BJ (cell line): ENCODE data around the gene TBC1D1. TPM values are rescaled to one million over a fixed set of nuclear protein-coding genes. Genes with fewer than 3 reads are reported as not detected.

Source experiments
- CTCF ChIA-PET: fragments of 350-600 bp; formaldehyde crosslinking; extraction: SDS; loops from one replicate; lab custom pipeline; 2021; ENCODE audit warnings: antibody characterized with exemption, inconsistent platforms; lab: Yijun Ruan, JAX
- POLR2A ChIA-PET: fragments of 300-600 bp; sonication (Branson Sonifier 250); formaldehyde crosslinking; extraction: SDS; loops from one replicate; lab custom pipeline; 2021; ENCODE audit warnings: antibody characterized with exemption; lab: Charles Lee
- DNase-seq: peaks from one replicate; pipeline ENCODE4 v3.0.0-alpha.2; 2011; ENCODE audit warnings: low read depth
- H3K27me3 ChIP-seq: 2 replicates; pipeline ENCODE4 v1.6.0; 2011; ENCODE audit warnings: low read length; ENCODE audit not compliant: control insufficient read depth, insufficient read depth
- H3K36me3 ChIP-seq: 2 replicates; pipeline ENCODE4 v1.5.1; 2011; ENCODE audit warnings: low read length; ENCODE audit not compliant: control insufficient read depth, insufficient read depth
- H3K4me3 ChIP-seq: 2 replicates; pipeline ENCODE4 v1.5.1; 2011; ENCODE audit warnings: low read depth, mild to moderate bottlenecking, control low read depth, low read length
- polyA plus RNA-seq: library from polyadenylated mRNA; depleted of rRNA; stranded (reverse); fragments of >200 nt; gene quantifications from 2 replicates; pipeline ENCODE4 v1.2.3, GENCODE V29; 2011
- TF ChIP-seq, protein P1 (sequence below): IDR thresholded peaks from 2 replicates; pipeline ENCODE4 v1.5.1; 2011; ENCODE audit warnings: low read depth, mild to moderate bottlenecking, control low read depth, inconsistent platforms, low read length, moderate library complexity; ENCODE audit not compliant: insufficient read depth

The TBC1D1 gene
- polyA plus RNA-seq, 1 experiment = 46.1 TPM

DNA sequence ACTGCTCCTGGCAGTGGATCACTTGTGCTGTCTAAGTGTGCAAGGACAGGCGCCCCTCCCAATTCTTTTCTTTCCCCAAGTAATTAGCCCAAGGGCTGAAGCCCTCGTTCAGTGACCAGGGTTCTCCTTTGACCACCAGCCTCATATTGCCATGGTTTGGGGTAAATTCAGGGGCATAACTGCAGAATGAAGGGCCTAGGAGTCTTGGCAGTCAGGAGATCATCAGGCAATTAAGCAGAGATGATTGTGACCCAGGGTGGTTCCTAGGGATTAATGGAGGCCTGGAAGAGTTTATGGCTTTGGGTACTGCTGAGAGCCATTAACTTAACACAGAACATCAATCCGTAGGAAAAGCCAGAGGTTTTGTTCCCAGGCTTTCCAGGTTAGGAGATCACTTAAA is 240.0 kb downstream of the TBC1D1 start:
- TF ChIP-seq, protein P1, sequence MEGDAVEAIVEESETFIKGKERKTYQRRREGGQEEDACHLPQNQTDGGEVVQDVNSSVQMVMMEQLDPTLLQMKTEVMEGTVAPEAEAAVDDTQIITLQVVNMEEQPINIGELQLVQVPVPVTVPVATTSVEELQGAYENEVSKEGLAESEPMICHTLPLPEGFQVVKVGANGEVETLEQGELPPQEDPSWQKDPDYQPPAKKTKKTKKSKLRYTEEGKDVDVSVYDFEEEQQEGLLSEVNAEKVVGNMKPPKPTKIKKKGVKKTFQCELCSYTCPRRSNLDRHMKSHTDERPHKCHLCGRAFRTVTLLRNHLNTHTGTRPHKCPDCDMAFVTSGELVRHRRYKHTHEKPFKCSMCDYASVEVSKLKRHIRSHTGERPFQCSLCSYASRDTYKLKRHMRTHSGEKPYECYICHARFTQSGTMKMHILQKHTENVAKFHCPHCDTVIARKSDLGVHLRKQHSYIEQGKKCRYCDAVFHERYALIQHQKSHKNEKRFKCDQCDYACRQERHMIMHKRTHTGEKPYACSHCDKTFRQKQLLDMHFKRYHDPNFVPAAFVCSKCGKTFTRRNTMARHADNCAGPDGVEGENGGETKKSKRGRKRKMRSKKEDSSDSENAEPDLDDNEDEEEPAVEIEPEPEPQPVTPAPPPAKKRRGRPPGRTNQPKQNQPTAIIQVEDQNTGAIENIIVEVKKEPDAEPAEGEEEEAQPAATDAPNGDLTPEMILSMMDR = no peak
- DNase-seq = no peak
- Histone ChIP-seq H3K27me3 (no peaks in the 10 kb centered on the region), H3K36me3 (no peaks in the 10 kb centered on the region), H3K4me3 (no peak overlapping the region)
- ChIA-PET CTCF (no interaction called here), POLR2A (no interaction called here)

DNA sequence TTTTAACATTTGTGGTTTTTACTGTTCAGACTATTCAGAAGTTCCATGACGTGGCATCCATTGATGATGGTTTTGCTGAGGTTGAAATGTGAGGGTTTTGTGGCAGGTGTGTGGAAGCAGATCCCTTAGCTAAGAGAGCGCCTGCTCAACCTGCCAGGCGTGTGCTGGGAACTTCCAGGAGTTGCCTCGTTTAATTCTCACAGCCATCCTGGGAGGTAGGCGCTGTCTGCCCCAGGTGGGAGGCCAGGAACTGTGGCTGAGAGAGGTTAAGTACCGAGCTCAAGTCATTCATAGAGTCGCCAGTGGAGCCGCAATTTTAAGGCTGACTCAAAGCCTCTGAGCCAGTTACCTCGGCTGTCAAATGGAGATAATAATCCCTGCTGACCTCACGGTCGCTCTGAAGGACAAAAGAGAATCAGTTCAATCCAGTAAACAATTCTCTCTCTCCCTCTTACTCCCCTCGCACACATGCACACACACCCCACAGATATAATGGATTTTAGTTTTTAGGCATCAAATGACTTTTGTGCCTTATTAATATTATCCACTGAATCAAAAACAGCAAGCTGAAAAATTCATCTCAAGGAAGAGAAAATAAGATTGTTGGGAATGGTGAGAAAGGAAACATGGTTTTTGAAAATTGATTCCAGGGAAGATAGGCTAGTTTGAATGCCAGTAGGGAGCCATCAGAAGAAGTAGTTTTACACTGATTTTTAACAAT is 240.6 kb downstream of the TBC1D1 start:
- H3K36me3 ChIP-seq = no peaks in the 10 kb centered on the region
- ChIA-PET CTCF (interaction anchor here (1.0 to 1.3 kb wide), 3 partner anchors 48 to 600 kb away, joined by 3 read pairs; no protein-coding TSS in a partner anchor), POLR2A (no interaction called here)
- H3K4me3 ChIP-seq = no peak overlapping the region
- H3K27me3 ChIP-seq = no peaks in the 10 kb centered on the region
- DNase-seq = no peak
- TF ChIP-seq, protein P1 = no peak

DNA sequence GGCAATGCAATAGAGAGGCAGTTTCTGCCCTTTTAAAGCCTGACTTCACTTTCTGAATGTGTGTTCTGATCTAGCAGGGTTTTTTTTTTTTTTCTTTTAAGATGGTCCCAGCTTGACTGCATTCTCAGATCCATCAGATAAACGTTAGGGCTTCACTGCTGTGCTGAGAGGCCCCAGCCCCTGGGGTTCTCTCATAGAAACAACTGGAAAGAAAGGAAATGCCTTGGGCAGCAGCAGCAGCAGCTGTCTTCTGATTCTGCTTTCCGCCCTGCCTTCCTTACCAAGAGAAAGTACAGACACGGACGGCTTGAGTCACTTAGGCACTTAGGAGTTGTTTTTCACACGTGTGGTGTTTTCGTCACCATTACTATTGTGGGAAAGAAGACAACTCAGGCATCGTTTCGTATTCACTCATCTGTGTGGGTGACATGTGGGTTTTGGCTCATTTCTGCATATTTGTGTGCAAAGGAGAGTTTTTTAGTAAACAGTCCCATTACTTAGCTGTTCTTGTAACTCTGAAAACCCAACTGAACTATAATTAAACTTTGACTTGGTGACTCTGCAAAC is 241.3 kb downstream of the TBC1D1 start:
- TF ChIP-seq, protein P1 = no peak
- peak; percentile 84 for DNase-seq
- ChIA-PET POLR2A (no interaction called here), CTCF (interaction anchor here (1.0 to 1.3 kb wide), 3 partner anchors 47 to 599 kb away, joined by 3 read pairs; no protein-coding TSS in a partner anchor)
- peaks cover 1% of the 10 kb centered on the region; the same call in 1 of the 2 replicates for H3K36me3 ChIP-seq
- no peak overlapping the region for H3K4me3 ChIP-seq
- no peaks in the 10 kb centered on the region for H3K27me3 ChIP-seq

DNA sequence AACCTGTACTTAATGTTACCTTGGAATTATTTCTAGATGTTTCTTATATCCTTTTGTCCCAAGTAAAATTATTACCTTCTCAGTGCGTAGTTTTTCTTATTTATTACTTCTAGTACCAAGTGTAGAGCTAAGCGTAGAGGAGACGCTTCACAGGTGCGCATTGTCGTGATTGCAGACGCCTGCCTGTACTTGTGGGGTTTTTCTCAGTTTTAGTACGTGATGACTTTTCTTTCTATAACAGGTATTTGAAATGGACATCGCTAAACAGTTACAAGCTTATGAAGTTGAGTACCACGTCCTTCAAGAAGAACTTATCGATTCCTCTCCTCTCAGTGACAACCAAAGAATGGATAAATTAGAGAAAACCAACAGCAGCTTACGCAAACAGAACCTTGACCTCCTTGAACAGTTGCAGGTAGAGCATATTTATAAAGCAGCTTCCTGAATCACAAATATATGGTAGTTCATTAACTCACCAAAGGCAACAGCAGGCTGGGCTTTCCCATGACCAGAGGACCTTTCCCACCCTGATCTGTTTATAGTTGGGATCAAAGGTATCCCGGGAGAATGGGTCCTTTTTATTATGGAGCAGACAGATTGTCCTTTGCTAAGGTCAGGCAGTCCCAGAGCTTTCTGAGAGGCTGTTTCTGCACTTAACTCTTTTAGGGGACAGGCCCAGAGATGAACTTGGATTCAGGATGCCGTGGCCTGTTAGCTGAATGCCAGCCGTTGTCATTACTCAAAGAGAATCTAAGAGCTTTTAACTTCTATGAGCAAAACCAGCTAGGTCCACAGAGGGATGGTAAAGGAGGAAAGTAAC is 242.2 kb downstream of the TBC1D1 start:
- H3K4me3 ChIP-seq = no peak overlapping the region
- POLR2A ChIA-PET = no interaction called here
- no peaks in the 10 kb centered on the region for H3K27me3 ChIP-seq
- peaks cover 1% of the 10 kb centered on the region; the same call in 1 of the 2 replicates for H3K36me3 ChIP-seq
- no peak for DNase-seq
- TF ChIP-seq, protein P1 = no peak
- CTCF ChIA-PET = interaction anchor here (0.6 to 1.3 kb wide), 5 partner anchors 10 to 598 kb away, joined by 3 to 4 read pairs (median 3); no protein-coding TSS in a partner anchor
